CD4-positive, alpha-beta T cell (primary cell): ENCODE data around the gene HDAC9. TPM values are rescaled to one million over a fixed set of nuclear protein-coding genes. Genes with fewer than 3 reads are reported as not detected.

ENCODE experiments used
- ATAC-seq: fragments of 200-7000 bp; cut with Tn5 transposase; one replicate; pipeline ENCODE4 v1.10.0; 2022; ENCODE audit warnings: mild to moderate bottlenecking; ENCODE audit not compliant: poor library complexity
- CTCF ChIA-PET: fragments of 350-600 bp; sonication (Branson Sonifier 250); formaldehyde crosslinking; loops from one replicate; lab custom pipeline; 2021; ENCODE audit warnings: antibody characterized with exemption, inconsistent platforms; lab: Charles Lee
- POLR2A ChIA-PET: fragments of 350-600 bp; sonication (Branson Sonifier 250); formaldehyde crosslinking; loops from one replicate; lab custom pipeline; 2021; ENCODE audit warnings: antibody characterized with exemption, inconsistent platforms; lab: Charles Lee
- DNase-seq, 14 experiments: peaks; one replicate each; pipeline ENCODE4 v3.0.0-alpha.2; 2013 to 2020; ENCODE audit warnings: mixed read lengths in 2 of 14
- H3K27ac ChIP-seq, 2 donors: one replicate each; pipeline versions ENCODE4 v1.5.1 to v1.7.0; 2013; ENCODE audit warnings: low read length in 2 of 2, low read depth in 1 of 2, mild to moderate bottlenecking in 1 of 2
- H3K27me3 ChIP-seq, 2 experiments: 1 replicate in 1 of 2; 2 replicates in 1 of 2; pipeline versions ENCODE4 v1.6.1 to v1.7.0; 2013; ENCODE audit warnings: low read length in 2 of 2, control low read depth in 1 of 2, mild to moderate bottlenecking in 1 of 2, moderate library complexity in 1 of 2; ENCODE audit not compliant: insufficient read depth in 2 of 2, control insufficient read depth in 1 of 2
- H3K36me3 ChIP-seq: one replicate; pipeline ENCODE4 v1.6.1; 2013; ENCODE audit warnings: low read length, control low read depth; ENCODE audit not compliant: insufficient read depth
- H3K4me1 ChIP-seq: one replicate; pipeline ENCODE4 v1.6.1; 2013; ENCODE audit warnings: low read length, control low read depth; ENCODE audit not compliant: insufficient read depth
- H3K4me3 ChIP-seq: one replicate; pipeline ENCODE4 v1.5.1; 2013; ENCODE audit warnings: mild to moderate bottlenecking, low read length, moderate library complexity
- H3K9me3 ChIP-seq, 2 experiments: 1 replicate in 1 of 2; 2 replicates in 1 of 2; pipeline versions ENCODE4 v1.6.1 to v1.7.0; 2013; ENCODE audit warnings: low read length in 2 of 2, mild to moderate bottlenecking in 2 of 2, control low read depth in 1 of 2, moderate library complexity in 1 of 2; ENCODE audit not compliant: control insufficient read depth in 1 of 2, insufficient read depth in 1 of 2
- H3K27ac Mint-ChIP-seq: one replicate; pipeline ENCODE4 v1.8.0; 2020; ENCODE audit warnings: mixed read lengths
- H3K27me3 Mint-ChIP-seq: one replicate; pipeline ENCODE4 v1.8.0; 2021; ENCODE audit warnings: mixed read lengths
- H3K36me3 Mint-ChIP-seq: one replicate; pipeline ENCODE4 v1.8.0; 2021; ENCODE audit warnings: low read depth, mixed read lengths
- H3K4me1 Mint-ChIP-seq: one replicate; pipeline ENCODE4 v1.8.0; 2021; ENCODE audit warnings: low read depth, mixed read lengths
- H3K4me3 Mint-ChIP-seq: one replicate; pipeline ENCODE4 v1.8.0; 2020; ENCODE audit warnings: mild to moderate bottlenecking, mixed read lengths
- H3K9me3 Mint-ChIP-seq: one replicate; pipeline ENCODE4 v1.8.0; 2020; ENCODE audit warnings: mixed read lengths
- intact Hi-C, 2 experiments: fragments of 100-400 bp; cut with DNase I in 1 of 2; cut with micrococcal nuclease in 1 of 2; formaldehyde crosslinking; loops; one replicate each; pipeline versions ENCODE4 v1.15.1 to v1.9.0; 2023 to 2025; cut with DNase I, micrococcal nuclease
- total RNA-seq, 174 experiments: library from RNA in 2 of 174; stranded (reverse) in 2 of 174; gene quantifications; one replicate each; pipeline ENCODE4 v1.2.3 and lab custom pipeline; 2021 to 2026
- TF ChIP-seq, protein P1 (sequence below): fragments of 200-600 bp; IDR thresholded peaks from one replicate; pipeline ENCODE4 v1.8.0; 2022; ENCODE audit warnings: antibody characterized with exemption, mild to moderate bottlenecking

The HDAC9 gene
- total RNA-seq, 2 experiments from 2014 or later, result 0.73 to 1.2 TPM

DNA sequence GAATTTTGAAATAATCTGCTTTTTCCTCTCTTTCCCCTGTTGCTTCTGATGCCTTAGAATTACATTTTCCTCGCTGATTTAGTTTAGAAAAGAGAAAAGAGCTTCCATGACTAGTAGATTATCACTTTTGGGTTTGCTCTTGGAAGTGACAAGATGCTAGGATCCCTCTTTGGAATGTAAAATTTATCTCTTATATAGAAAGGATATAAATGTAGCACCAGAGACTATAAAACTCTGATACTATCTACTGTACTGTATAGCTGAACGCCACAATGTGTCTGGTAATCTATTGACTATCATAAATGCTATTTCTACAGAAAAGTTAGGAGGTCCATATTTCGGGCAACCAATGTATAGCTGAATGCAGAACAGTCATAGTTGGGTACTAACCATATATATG lies 1.1 kb upstream of the HDAC9 start:
- CTCF ChIA-PET, result no interaction called here
- no peaks in the 10 kb centered on the region for H3K36me3 Mint-ChIP-seq
- Histone ChIP-seq H3K9me3 (no peaks in the 10 kb centered on the region), H3K27ac (no peak overlapping the region), H3K4me3 (no peak overlapping the region), H3K36me3 (no peaks in the 10 kb centered on the region), H3K4me1 (no peaks in the 10 kb centered on the region), H3K27me3 (no peaks in the 10 kb centered on the region)
- H3K9me3 Mint-ChIP-seq, result no peaks in the 10 kb centered on the region
- no peak for ATAC-seq
- H3K27ac Mint-ChIP-seq, result no peak overlapping the region
- peaks cover 12% of the 10 kb centered on the region for H3K27me3 Mint-ChIP-seq
- POLR2A ChIA-PET, result no interaction called here
- H3K4me3 Mint-ChIP-seq, result no peak overlapping the region
- H3K4me1 Mint-ChIP-seq, result peaks cover 6% of the 10 kb centered on the region
- TF ChIP-seq, protein P1, sequence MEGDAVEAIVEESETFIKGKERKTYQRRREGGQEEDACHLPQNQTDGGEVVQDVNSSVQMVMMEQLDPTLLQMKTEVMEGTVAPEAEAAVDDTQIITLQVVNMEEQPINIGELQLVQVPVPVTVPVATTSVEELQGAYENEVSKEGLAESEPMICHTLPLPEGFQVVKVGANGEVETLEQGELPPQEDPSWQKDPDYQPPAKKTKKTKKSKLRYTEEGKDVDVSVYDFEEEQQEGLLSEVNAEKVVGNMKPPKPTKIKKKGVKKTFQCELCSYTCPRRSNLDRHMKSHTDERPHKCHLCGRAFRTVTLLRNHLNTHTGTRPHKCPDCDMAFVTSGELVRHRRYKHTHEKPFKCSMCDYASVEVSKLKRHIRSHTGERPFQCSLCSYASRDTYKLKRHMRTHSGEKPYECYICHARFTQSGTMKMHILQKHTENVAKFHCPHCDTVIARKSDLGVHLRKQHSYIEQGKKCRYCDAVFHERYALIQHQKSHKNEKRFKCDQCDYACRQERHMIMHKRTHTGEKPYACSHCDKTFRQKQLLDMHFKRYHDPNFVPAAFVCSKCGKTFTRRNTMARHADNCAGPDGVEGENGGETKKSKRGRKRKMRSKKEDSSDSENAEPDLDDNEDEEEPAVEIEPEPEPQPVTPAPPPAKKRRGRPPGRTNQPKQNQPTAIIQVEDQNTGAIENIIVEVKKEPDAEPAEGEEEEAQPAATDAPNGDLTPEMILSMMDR, result no peak
- intact Hi-C loops, result no loop called here
- no peak for DNase-seq

DNA sequence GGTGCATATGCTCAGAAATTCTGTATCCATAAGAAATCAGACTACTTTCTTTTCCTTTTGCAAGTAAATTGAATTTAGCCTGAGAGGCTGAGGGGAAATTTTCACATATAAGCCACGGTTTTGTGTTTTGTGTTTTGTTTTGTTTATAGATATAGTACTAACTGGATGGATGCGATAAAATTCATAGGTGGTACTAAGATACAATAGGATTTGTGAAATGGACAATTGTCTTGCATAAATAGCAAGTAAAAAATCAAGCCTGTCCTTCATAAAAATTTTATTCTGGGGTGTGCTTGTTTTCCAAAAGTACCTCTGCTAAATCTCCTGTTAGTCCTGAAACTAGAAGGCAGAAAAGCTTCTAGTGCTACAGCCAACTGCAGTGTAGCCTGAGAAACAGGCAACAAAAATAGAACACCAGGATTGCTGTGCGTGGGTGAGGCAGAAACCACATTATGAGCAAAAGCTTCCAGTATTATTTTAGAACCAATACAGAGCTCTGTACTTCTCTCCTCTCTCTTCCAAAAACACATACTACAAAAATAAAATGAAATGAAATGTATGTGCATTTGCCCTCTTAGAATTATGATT lies 634 bp upstream of the HDAC9 start:
- no peak overlapping the region for H3K4me3 ChIP-seq
- no peak overlapping the region for H3K27ac ChIP-seq
- no peaks in the 10 kb centered on the region for H3K9me3 ChIP-seq
- no peaks in the 10 kb centered on the region for H3K36me3 ChIP-seq
- ChIA-PET CTCF (interaction anchor here (1.6 kb wide), 1 partner anchor 10 kb away, joined by 4 read pairs; no protein-coding TSS in a partner anchor), POLR2A (no interaction called here)
- no peaks in the 10 kb centered on the region for H3K36me3 Mint-ChIP-seq
- H3K27me3 ChIP-seq, result no peaks in the 10 kb centered on the region
- peaks cover 12% of the 10 kb centered on the region for H3K27me3 Mint-ChIP-seq
- peaks cover 6% of the 10 kb centered on the region for H3K4me1 Mint-ChIP-seq
- H3K27ac Mint-ChIP-seq, result no peak overlapping the region
- intact Hi-C loops, result no loop called here
- no peak overlapping the region for H3K4me3 Mint-ChIP-seq
- TF ChIP-seq, protein P1, result no peak
- no peaks in the 10 kb centered on the region for H3K9me3 Mint-ChIP-seq
- no peak for ATAC-seq
- H3K4me1 ChIP-seq, result no peaks in the 10 kb centered on the region
- no peak for DNase-seq

DNA sequence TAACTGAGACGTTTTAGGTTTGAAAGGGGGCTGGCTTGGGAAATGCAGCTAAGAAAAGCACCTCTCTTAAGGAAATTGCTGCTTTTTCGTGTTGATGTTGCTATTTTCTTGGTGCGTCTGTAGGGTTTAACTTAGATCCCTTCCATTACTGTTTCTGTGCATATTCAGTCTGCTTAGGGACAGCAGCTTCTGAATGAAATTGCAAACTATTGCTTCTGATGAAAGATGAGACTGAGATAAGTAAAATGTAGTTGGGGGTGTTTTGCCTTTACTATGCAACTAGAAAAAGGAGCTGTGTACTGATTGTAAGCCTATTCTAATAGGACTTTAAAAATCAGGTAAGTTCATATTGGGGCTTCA lies 772 bp downstream of the HDAC9 start:
- Histone ChIP-seq H3K27ac (no peak overlapping the region), H3K4me1 (no peaks in the 10 kb centered on the region), H3K9me3 (no peaks in the 10 kb centered on the region), H3K4me3 (peak overlapping the region; percentile 27), H3K27me3 (no peaks in the 10 kb centered on the region), H3K36me3 (no peaks in the 10 kb centered on the region)
- TF ChIP-seq, protein P1, result no peak
- no peaks in the 10 kb centered on the region for H3K36me3 Mint-ChIP-seq
- H3K27me3 Mint-ChIP-seq, result peaks cover 12% of the 10 kb centered on the region
- ATAC-seq (no peak), DNase-seq (no peak)
- ChIA-PET POLR2A (interaction anchor here (0.6 kb wide), 1 partner anchor 13 kb away, joined by 3 read pairs; no protein-coding TSS in a partner anchor), CTCF (interaction anchor here (1.6 kb wide), 1 partner anchor 12 kb away, joined by 4 read pairs; no protein-coding TSS in a partner anchor)
- no peak overlapping the region for H3K4me3 Mint-ChIP-seq
- H3K4me1 Mint-ChIP-seq, result peaks cover 6% of the 10 kb centered on the region
- intact Hi-C loops, result no loop called here
- no peak overlapping the region for H3K27ac Mint-ChIP-seq
- H3K9me3 Mint-ChIP-seq, result no peaks in the 10 kb centered on the region
